Keratinocyte (primary cell): Measurements from ENCODE around the gene ZNF148. TPM values are rescaled to one million over a fixed set of nuclear protein-coding genes. Genes with fewer than 3 reads are reported as not detected.

Experiments used
- DNase-seq: peaks from one replicate; pipeline ENCODE4 v3.0.0-alpha.2; 2011; ENCODE audit warnings: low read depth, missing footprints, low spot score
- FAIRE-seq: peaks from 2 replicates; lab custom pipeline; 2011; peaks lifted over from hg19 to GRCh38; lab: Jason Lieb, UNC
- H2AFZ ChIP-seq: 2 replicates; pipeline ENCODE4 v1.6.0; 2012; ENCODE audit warnings: low read length, control low read depth, inconsistent platforms; ENCODE audit not compliant: control insufficient read depth
- H3K27ac ChIP-seq: 2 replicates; pipeline ENCODE4 v1.5.1; 2011; ENCODE audit warnings: low read length; ENCODE audit not compliant: control insufficient read depth, insufficient read depth
- H3K27me3 ChIP-seq: 3 replicates; pipeline ENCODE4 v1.6.0; 2011; ENCODE audit warnings: low read length; ENCODE audit not compliant: control insufficient read depth, insufficient read depth; ENCODE audit errors: extremely low read depth
- H3K36me3 ChIP-seq, 2 experiments: 2 replicates in 1 of 2; 3 replicates in 1 of 2; pipeline ENCODE4 v1.5.1; 2011; ENCODE audit warnings: low read length in 2 of 2, mild to moderate bottlenecking in 1 of 2; ENCODE audit not compliant: control insufficient read depth in 2 of 2, insufficient read depth in 2 of 2; ENCODE audit errors: extremely low read depth in 1 of 2
- H3K4me1 ChIP-seq: 3 replicates; pipeline ENCODE4 v1.5.1; 2011; ENCODE audit warnings: low read length; ENCODE audit not compliant: control insufficient read depth, insufficient read depth; ENCODE audit errors: extremely low read depth
- H3K4me2 ChIP-seq: 3 replicates; pipeline ENCODE4 v1.6.0; 2011; ENCODE audit warnings: low read depth, low read length; ENCODE audit not compliant: control insufficient read depth, insufficient read depth; ENCODE audit errors: extremely low read depth
- H3K4me3 ChIP-seq, 3 experiments: fragments of 200-600 bp in 1 of 3; sonication (generic) in 1 of 3; 2 replicates in 2 of 3; 3 replicates in 1 of 3; pipeline ENCODE4 v1.5.1; 2011 to 2016; ENCODE audit warnings: low read length in 3 of 3, mild to moderate bottlenecking in 3 of 3, control low read depth in 2 of 3, inconsistent platforms in 1 of 3, low read depth in 1 of 3, mixed read lengths in 1 of 3, mixed run types in 1 of 3, moderate library complexity in 1 of 3; ENCODE audit not compliant: control insufficient read depth in 2 of 3, insufficient read depth in 2 of 3; ENCODE audit errors: extremely low read depth in 1 of 3
- H3K79me2 ChIP-seq: 2 replicates; pipeline ENCODE4 v1.6.0; 2012; ENCODE audit warnings: low read length; ENCODE audit not compliant: control insufficient read depth, insufficient read depth
- H3K9ac ChIP-seq: 3 replicates; pipeline ENCODE4 v1.6.0; 2011; ENCODE audit warnings: low read length; ENCODE audit not compliant: control insufficient read depth, insufficient read depth; ENCODE audit errors: extremely low read depth
- H3K9me1 ChIP-seq: 3 replicates; pipeline ENCODE4 v1.6.0; 2011; ENCODE audit warnings: low read length; ENCODE audit not compliant: control insufficient read depth, insufficient read depth; ENCODE audit errors: extremely low read depth
- H3K9me3 ChIP-seq: 2 replicates; pipeline ENCODE4 v1.5.1; 2012; ENCODE audit warnings: low read depth, low read length; ENCODE audit not compliant: control insufficient read depth
- H4K20me1 ChIP-seq: 3 replicates; pipeline ENCODE4 v1.6.0; 2011; ENCODE audit warnings: low read length; ENCODE audit not compliant: control insufficient read depth, insufficient read depth; ENCODE audit errors: extremely low read depth
- CTCF ChIP-seq, 3 experiments: IDR thresholded peaks in 1 of 3; conservative IDR thresholded peaks in 1 of 3; optimal IDR thresholded peaks in 1 of 3; 2 replicates in 2 of 3; 3 replicates in 1 of 3; pipeline versions ENCODE3 to v1.5.1; 2011; ENCODE audit warnings: low read length in 3 of 3, mild to moderate bottlenecking in 3 of 3, moderate library complexity in 2 of 3, control low read depth in 1 of 3, inconsistent platforms in 1 of 3; ENCODE audit not compliant: insufficient read depth in 2 of 3; ENCODE audit errors: extremely low read depth in 1 of 3
- EZH2 ChIP-seq: IDR thresholded peaks from one replicate; pipeline ENCODE4 v1.6.1; 2012; ENCODE audit warnings: inconsistent platforms, mild to moderate bottlenecking, low read length, moderate library complexity
- dilution Hi-C: fragments of 300-500 bp; cut with MboI; formaldehyde crosslinking; loops from one replicate; pipeline ENCODE4 v1.7.0; 2020; ENCODE audit warnings: low sequenced_read_pairs; ENCODE audit not compliant: extremely low pct_ligation_motif_present
- polyA plus RNA-seq, 5 experiments: library from polyadenylated mRNA; depleted of rRNA in 3 of 5; stranded (reverse) in 3 of 5; stranded (forward) in 1 of 5; unstranded in 1 of 5; fragments of >200 nt; gene quantifications; 1 replicate in 1 of 5; 2 replicates in 3 of 5; 3 replicates in 1 of 5; pipeline versions ENCODE4 v1.2.1 to v1.2.3, GENCODE V29; 2011 to 2012; ENCODE audit warnings: missing spikeins in 2 of 5, low read depth in 1 of 5, low replicate concordance in 1 of 5

ZNF148 gene
- polyA plus RNA-seq, 1 donor (not counting 4 experiments of a cell fraction or from before 2014, with no cell fraction given): 21.4 TPM

- H3K27ac ChIP-seq: no peak overlapping the region
- H3K9ac ChIP-seq: no peak overlapping the region
- no peak for FAIRE-seq
- H3K36me3 ChIP-seq: no peaks in the 10 kb centered on the region
- no peak overlapping the region for H3K4me3 ChIP-seq
- H2AFZ ChIP-seq: no peak overlapping the region
- no peak overlapping the region for H3K4me2 ChIP-seq
- H3K9me3 ChIP-seq: no peaks in the 10 kb centered on the region
- no peaks in the 10 kb centered on the region for H3K79me2 ChIP-seq
- dilution Hi-C loops: no loop called here
- no peaks in the 10 kb centered on the region for H3K27me3 ChIP-seq
- DNase-seq: no peak
- H3K4me1 ChIP-seq: no peaks in the 10 kb centered on the region
- no peaks in the 10 kb centered on the region for H4K20me1 ChIP-seq
- no peak for TF ChIP-seq CTCF (optimal IDR thresholded peaks at IDR 0.05 in 1 of 3, IDR thresholded peaks at IDR 0.05 in 1 of 3, conservative IDR thresholded peaks at IDR 0.05 in 1 of 3; ENCODE audit: extremely low read depth in 1 of 3, insufficient read depth in 2 of 3, low read length in 3 of 3)
- no peak for TF ChIP-seq EZH2
- no peaks in the 10 kb centered on the region for H3K9me1 ChIP-seq
Measured at GRCh38 chr3:125245521-125245920, 129.6 kb downstream of the ZNF148 start.

GRCh38 chr3:125240496-125240895 is 134.6 kb downstream of the ZNF148 start:
- H2AFZ ChIP-seq: no peak overlapping the region
- H3K9ac ChIP-seq: no peak overlapping the region
- dilution Hi-C loops: no loop called here
- no peaks in the 10 kb centered on the region for H3K36me3 ChIP-seq
- H3K4me3 ChIP-seq: no peak overlapping the region
- no peaks in the 10 kb centered on the region for H3K9me3 ChIP-seq
- no peaks in the 10 kb centered on the region for H3K27me3 ChIP-seq
- H4K20me1 ChIP-seq: no peaks in the 10 kb centered on the region
- H3K79me2 ChIP-seq: no peaks in the 10 kb centered on the region
- H3K27ac ChIP-seq: no peak overlapping the region
- DNase-seq (no peak), FAIRE-seq (no peak)
- TF ChIP-seq EZH2 (no peak), CTCF (optimal IDR thresholded peaks at IDR 0.05 in 1 of 3, IDR thresholded peaks at IDR 0.05 in 1 of 3, conservative IDR thresholded peaks at IDR 0.05 in 1 of 3; ENCODE audit: extremely low read depth in 1 of 3, insufficient read depth in 2 of 3, low read length in 3 of 3) (no peak)
- no peaks in the 10 kb centered on the region for H3K4me1 ChIP-seq
- H3K9me1 ChIP-seq: no peaks in the 10 kb centered on the region
- H3K4me2 ChIP-seq: no peak overlapping the region
